ENCODE data around the gene ARMC6. TPM values are rescaled to one million over a fixed set of nuclear protein-coding genes. Genes with fewer than 3 reads are reported as not detected.

The ARMC6 gene
- total RNA-seq (10 to 100 TPM; 11.7 to 13.1 TPM), polyA plus RNA-seq (10 to 100 TPM in 1 of 2 donors, 1 to 10 TPM in 1; 8.8 to 13.2 TPM)
- long read RNA-seq, donor 1, transcript ARMC6-202 (8 exons, 2,383 nt): major isoform, 67 of 107 reads
- long read RNA-seq, donor 1, transcript ARMC6-206 (9 exons, 2,488 nt): minor isoform, 10 of 107 reads
- long read RNA-seq, donor 1, transcript ARMC6-201 (8 exons, 2,412 nt): minor isoform, 13 of 107 reads
- long read RNA-seq, donor 1, partial matches to known transcripts: 4 of 107 reads
- long read RNA-seq, donor 1, other reads (novel, unspliced or antisense): 13 of 107 reads
- long read RNA-seq, donor 2, transcript ARMC6-202 (8 exons, 2,383 nt): major isoform, 8 of 16 reads
- long read RNA-seq, donor 2, partial matches to known transcripts: 4 of 16 reads
- long read RNA-seq, donor 2, other reads (novel, unspliced or antisense): 3 of 16 reads

DNA sequence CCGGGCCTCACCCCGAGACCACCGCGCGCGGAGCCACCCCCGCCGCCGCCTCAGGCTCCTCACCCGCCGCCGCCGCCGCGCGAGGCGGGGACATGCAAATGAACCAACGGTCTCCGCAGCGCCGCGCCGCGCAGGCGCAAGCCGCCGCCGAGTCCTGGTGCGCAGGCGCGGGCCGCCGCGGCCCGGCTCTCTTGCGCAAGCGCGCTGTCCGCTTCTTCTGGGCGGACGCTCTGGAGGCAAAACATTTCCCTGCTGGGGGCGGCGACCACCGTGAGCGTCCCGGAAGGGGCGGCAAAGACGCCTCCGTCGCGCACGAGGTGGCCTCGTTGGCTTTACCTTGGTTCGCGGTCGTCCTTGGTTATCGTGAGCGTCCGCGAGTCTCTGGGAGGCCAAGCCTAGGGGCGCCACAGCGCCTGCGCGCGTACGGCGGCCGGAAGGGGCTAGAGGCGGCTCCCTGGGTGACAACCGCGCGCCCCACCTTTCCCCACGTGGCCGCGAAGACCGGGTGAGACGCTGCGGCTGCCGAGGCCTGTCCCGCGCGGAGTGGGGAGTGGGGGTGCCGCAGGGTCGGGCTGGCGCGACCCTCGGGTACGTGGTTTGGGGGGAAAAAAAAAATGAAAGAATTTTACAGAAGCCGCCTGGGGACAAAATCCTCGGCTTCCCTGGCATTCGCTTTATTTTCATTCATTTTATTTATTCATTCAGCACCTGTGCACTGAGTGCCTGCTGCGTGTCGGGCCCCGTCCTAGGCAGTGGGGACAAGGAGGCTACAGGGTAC, at the start of gene ARMC6, which contains the start of gene SUGP2:
TSS of gene ARMC6 (plus strand) at position 178 of the 778 bp plus-strand sequence. CDS start 607 bp downstream, outside the sequence.
TSS of gene SUGP2 (minus strand) at position 92 of the 778 bp plus-strand sequence. CDS start 2,446 bp downstream, outside the sequence.
- intact Hi-C loops (cut with DNase I): loop anchor here in 1 of 2 donors (5.0 kb wide), 1 partner anchor 104 kb away; the partner anchor contains the start of gene TMEM161A
- WGBS, 2 donors: 0% methylated on average over 79 to 94 of the region's 94 CpGs
- no peaks in the 10 kb centered on the region for H3K36me3 ChIP-seq (ENCODE audit: control insufficient read depth in 1 of 2, insufficient read depth in 2 of 2, low read length in 1 of 2)
- H3K4me3 ChIP-seq (ENCODE audit: low read length in 2 of 2): peak within 1 kb of the TSS; percentile 78 to 91
- DNase-seq (peak; percentile 90 to 94), ATAC-seq (ENCODE audit: low FRiP score) (peak; percentile 94)
- H3K9me3 ChIP-seq (ENCODE audit: control insufficient read depth, low read length): no peaks in the 10 kb centered on the region
- H3K27me3 ChIP-seq (ENCODE audit: control insufficient read depth in 1 of 2, insufficient read depth in 2 of 2, low read length in 1 of 2): no peaks in the 10 kb centered on the region
- H3K27ac ChIP-seq (ENCODE audit: low read depth in 1 of 2, low read length in 2 of 2): peak within 1 kb of the TSS; percentile 46 to 89
- H3K4me1 ChIP-seq (ENCODE audit: control insufficient read depth in 1 of 2, insufficient read depth in 2 of 2, low read length in 2 of 2): no peaks in the 10 kb centered on the region

- no peak for DNase-seq
- no peak for ATAC-seq (ENCODE audit: low FRiP score)
- Histone ChIP-seq H3K4me1 (ENCODE audit: control insufficient read depth in 1 of 2, insufficient read depth in 2 of 2, low read length in 2 of 2) (no peaks in the 10 kb centered on the region), H3K27ac (ENCODE audit: low read depth in 1 of 2, low read length in 2 of 2) (no peak overlapping the region), H3K27me3 (ENCODE audit: control insufficient read depth in 1 of 2, insufficient read depth in 2 of 2, low read length in 1 of 2) (no peaks in the 10 kb centered on the region), H3K4me3 (ENCODE audit: low read length in 2 of 2) (no peak overlapping the region), H3K36me3 (ENCODE audit: control insufficient read depth in 1 of 2, insufficient read depth in 2 of 2, low read length in 1 of 2) (no peaks in the 10 kb centered on the region), H3K9me3 (ENCODE audit: control insufficient read depth, low read length) (no peaks in the 10 kb centered on the region)
- intact Hi-C loops (cut with DNase I): no loop called here
- WGBS, 2 donors: 43 to 46% methylated on average over 3 of the region's 3 CpGs
Observed at GRCh38 chr19:18984251-18984650, 49.2 kb upstream of the ARMC6 start.

GRCh38 chr19:18985257-18985656, 48.1 kb upstream of the ARMC6 start:
- no peaks in the 10 kb centered on the region for H3K9me3 ChIP-seq (ENCODE audit: control insufficient read depth, low read length)
- H3K27ac ChIP-seq (ENCODE audit: low read depth in 1 of 2, low read length in 2 of 2): no peak overlapping the region
- no peaks in the 10 kb centered on the region for H3K36me3 ChIP-seq (ENCODE audit: control insufficient read depth in 1 of 2, insufficient read depth in 2 of 2, low read length in 1 of 2)
- ATAC-seq (ENCODE audit: low FRiP score): no peak
- H3K4me1 ChIP-seq (ENCODE audit: control insufficient read depth in 1 of 2, insufficient read depth in 2 of 2, low read length in 2 of 2): no peaks in the 10 kb centered on the region
- no peaks in the 10 kb centered on the region for H3K27me3 ChIP-seq (ENCODE audit: control insufficient read depth in 1 of 2, insufficient read depth in 2 of 2, low read length in 1 of 2)
- 50 to 58% methylated on average over 7 of the region's 7 CpGs for WGBS, 2 donors
- no peak overlapping the region for H3K4me3 ChIP-seq (ENCODE audit: low read length in 2 of 2)
- peak in 1 of 2 donors; percentile 60 for DNase-seq
- intact Hi-C loops (cut with DNase I): no loop called here

DNA sequence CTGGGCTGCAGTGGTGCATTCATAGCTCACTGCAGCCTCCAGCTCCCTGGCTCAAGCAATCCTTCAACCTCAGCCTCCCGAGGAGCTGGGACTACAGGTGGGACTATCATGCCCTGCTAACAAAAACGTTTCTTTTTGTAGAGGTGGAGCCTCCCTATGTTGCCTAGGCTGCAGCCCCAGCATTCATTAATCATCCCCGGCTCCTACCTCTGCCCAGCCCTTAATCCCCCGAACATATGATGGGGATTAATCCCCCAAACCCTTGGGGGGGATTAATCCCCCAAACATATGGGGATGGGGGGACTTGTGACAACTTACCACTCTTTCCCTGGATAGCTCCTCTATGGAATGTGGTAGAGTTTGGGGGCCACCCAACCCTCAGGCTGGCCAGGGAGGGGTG, 45.9 kb upstream of the ARMC6 start:
- Histone ChIP-seq H3K4me3 (ENCODE audit: low read length in 2 of 2) (no peak overlapping the region), H3K9me3 (ENCODE audit: control insufficient read depth, low read length) (no peaks in the 10 kb centered on the region), H3K27ac (ENCODE audit: low read depth in 1 of 2, low read length in 2 of 2) (no peak overlapping the region), H3K4me1 (ENCODE audit: control insufficient read depth in 1 of 2, insufficient read depth in 2 of 2, low read length in 2 of 2) (no peaks in the 10 kb centered on the region), H3K36me3 (ENCODE audit: control insufficient read depth in 1 of 2, insufficient read depth in 2 of 2, low read length in 1 of 2) (peaks cover 0 to 2% of the 10 kb centered on the region in 2 donors), H3K27me3 (ENCODE audit: control insufficient read depth in 1 of 2, insufficient read depth in 2 of 2, low read length in 1 of 2) (no peaks in the 10 kb centered on the region)
- intact Hi-C loops (cut with DNase I): loop anchor here in 1 of 2 donors (2.0 kb wide), 1 partner anchor 47 kb away; the partner anchor contains the start of gene HOMER3
- no peak for ATAC-seq (ENCODE audit: low FRiP score)
- 55 to 56% methylated on average over 4 of the region's 4 CpGs for WGBS, 2 donors
- DNase-seq: no peak

GRCh38 chr19:18989316-18989715, 44.1 kb upstream of the ARMC6 start:
- Histone ChIP-seq H3K4me3 (ENCODE audit: low read length in 2 of 2) (no peak overlapping the region), H3K4me1 (ENCODE audit: control insufficient read depth in 1 of 2, insufficient read depth in 2 of 2, low read length in 2 of 2) (no peaks in the 10 kb centered on the region), H3K36me3 (ENCODE audit: control insufficient read depth in 1 of 2, insufficient read depth in 2 of 2, low read length in 1 of 2) (peaks cover 0 to 7% of the 10 kb centered on the region in 2 donors), H3K9me3 (ENCODE audit: control insufficient read depth, low read length) (no peaks in the 10 kb centered on the region), H3K27ac (ENCODE audit: low read depth in 1 of 2, low read length in 2 of 2) (no peak overlapping the region), H3K27me3 (ENCODE audit: control insufficient read depth in 1 of 2, insufficient read depth in 2 of 2, low read length in 1 of 2) (no peaks in the 10 kb centered on the region)
- ATAC-seq (ENCODE audit: low FRiP score) (no peak), DNase-seq (no peak)
- intact Hi-C loops (cut with DNase I): no loop called here
- 69% methylated on average over 10 of the region's 10 CpGs for WGBS, 2 donors

- 77 to 84% methylated on average over 5 of the region's 5 CpGs for WGBS, 2 donors
- peaks cover 0 to 8% of the 10 kb centered on the region in 2 donors for H3K36me3 ChIP-seq (ENCODE audit: control insufficient read depth in 1 of 2, insufficient read depth in 2 of 2, low read length in 1 of 2)
- no peak for ATAC-seq (ENCODE audit: low FRiP score)
Observed at GRCh38 chr19:18990128-18990708, 43.2 kb upstream of the ARMC6 start.

GRCh38 chr19:18991006-18991405, 42.4 kb upstream of the ARMC6 start:
- DNase-seq: no peak
- Histone ChIP-seq H3K4me3 (ENCODE audit: low read length in 2 of 2) (no peak overlapping the region), H3K27me3 (ENCODE audit: control insufficient read depth in 1 of 2, insufficient read depth in 2 of 2, low read length in 1 of 2) (no peaks in the 10 kb centered on the region), H3K36me3 (ENCODE audit: control insufficient read depth in 1 of 2, insufficient read depth in 2 of 2, low read length in 1 of 2) (peaks cover 0 to 8% of the 10 kb centered on the region in 2 donors), H3K4me1 (ENCODE audit: control insufficient read depth in 1 of 2, insufficient read depth in 2 of 2, low read length in 2 of 2) (no peaks in the 10 kb centered on the region), H3K27ac (ENCODE audit: low read depth in 1 of 2, low read length in 2 of 2) (no peak overlapping the region), H3K9me3 (ENCODE audit: control insufficient read depth, low read length) (no peaks in the 10 kb centered on the region)
- intact Hi-C loops (cut with DNase I): no loop called here
- no peak for ATAC-seq (ENCODE audit: low FRiP score)
- WGBS, 2 donors: 81 to 82% methylated on average over 16 of the region's 16 CpGs

More at GRCh38 chr19:18990128-18990708, 43.2 kb upstream of the ARMC6 start:
- H3K27me3 ChIP-seq (ENCODE audit: control insufficient read depth in 1 of 2, insufficient read depth in 2 of 2, low read length in 1 of 2): no peaks in the 10 kb centered on the region
- H3K4me3 ChIP-seq (ENCODE audit: low read length in 2 of 2): no peak overlapping the region
- no peaks in the 10 kb centered on the region for H3K4me1 ChIP-seq (ENCODE audit: control insufficient read depth in 1 of 2, insufficient read depth in 2 of 2, low read length in 2 of 2)
- intact Hi-C loops (cut with DNase I): no loop called here
- H3K9me3 ChIP-seq (ENCODE audit: control insufficient read depth, low read length): no peaks in the 10 kb centered on the region
- no peak for DNase-seq
- H3K27ac ChIP-seq (ENCODE audit: low read depth in 1 of 2, low read length in 2 of 2): no peak overlapping the region

- Histone ChIP-seq H3K27ac (ENCODE audit: low read depth in 1 of 2, low read length in 2 of 2) (no peak overlapping the region), H3K4me3 (ENCODE audit: low read length in 2 of 2) (no peak overlapping the region), H3K4me1 (ENCODE audit: control insufficient read depth in 1 of 2, insufficient read depth in 2 of 2, low read length in 2 of 2) (no peaks in the 10 kb centered on the region), H3K27me3 (ENCODE audit: control insufficient read depth in 1 of 2, insufficient read depth in 2 of 2, low read length in 1 of 2) (no peaks in the 10 kb centered on the region), H3K36me3 (ENCODE audit: control insufficient read depth in 1 of 2, insufficient read depth in 2 of 2, low read length in 1 of 2) (peaks cover 0 to 8% of the 10 kb centered on the region in 2 donors), H3K9me3 (ENCODE audit: control insufficient read depth, low read length) (no peaks in the 10 kb centered on the region)
- intact Hi-C loops (cut with DNase I): no loop called here
- WGBS, 2 donors: 95% methylated on average over 14 of the region's 14 CpGs
- no peak for DNase-seq
- ATAC-seq (ENCODE audit: low FRiP score): no peak
Observed at GRCh38 chr19:18991468-18991867, 41.9 kb upstream of the ARMC6 start.

All from aorta (tissue), 5 donors.